Measurements from ENCODE around the gene CTIF.

Gene CTIF

GRCh38 chr18:48605408-48605845, 66.6 kb downstream of the CTIF start:
- DNase-seq = no peak

GRCh38 chr18:48607056-48607984, 68.5 kb downstream of the CTIF start:
- no peak for DNase-seq

- no peak for DNase-seq
These were observed 69.8 kb downstream of the CTIF start for GRCh38 chr18:48608581-48608980.

- no peak for DNase-seq
These were observed 70.3 kb downstream of the CTIF start for GRCh38 chr18:48609114-48609513.

- DNase-seq = no peak
These were observed 71.3 kb downstream of the CTIF start for GRCh38 chr18:48609820-48610815.

- DNase-seq = no peak
These were observed 72.4 kb downstream of the CTIF start for GRCh38 chr18:48611203-48611602.

GRCh38 chr18:48611785-48612480, 73.1 kb downstream of the CTIF start:
- DNase-seq = no peak

- no peak for DNase-seq
These were observed 73.7 kb downstream of the CTIF start for GRCh38 chr18:48612511-48612910.

- DNase-seq = no peak
These were observed 74.1 kb downstream of the CTIF start for GRCh38 chr18:48612917-48613316.

GRCh38 chr18:48613589-48614404, 75.0 kb downstream of the CTIF start:
- no peak for DNase-seq

GRCh38 chr18:48615566-48616401, 77.0 kb downstream of the CTIF start:
- no peak for DNase-seq

GRCh38 chr18:48616484-48617255, 77.8 kb downstream of the CTIF start:
- no peak for DNase-seq

- no peak for DNase-seq
These were observed 79.1 kb downstream of the CTIF start for GRCh38 chr18:48617844-48618497.

GRCh38 chr18:48619016-48619415, 80.2 kb downstream of the CTIF start:
- DNase-seq = no peak

GRCh38 chr18:48619501-48619900, 80.7 kb downstream of the CTIF start:
- DNase-seq = no peak

- no peak for DNase-seq
These were observed 81.2 kb downstream of the CTIF start for GRCh38 chr18:48620071-48620470.

GRCh38 chr18:48621240-48621639, 82.4 kb downstream of the CTIF start:
- DNase-seq = no peak

GRCh38 chr18:48621815-48622555, 83.2 kb downstream of the CTIF start:
- DNase-seq = no peak

- no peak for DNase-seq
These were observed 84.1 kb downstream of the CTIF start for GRCh38 chr18:48622911-48623431.

Measured in activated naive CD4-positive, alpha-beta T cell treated with anti-CD3 and anti-CD28 coated beads, Interleukin-2, amount 50 U/mL, for 16 hours (primary cell).